Mammary microvascular endothelial cell (primary cell): ENCODE results near the gene HES3. TPM values are rescaled to one million over a fixed set of nuclear protein-coding genes. Genes with fewer than 3 reads are reported as not detected.

ENCODE experiments used
- total RNA-seq: library from RNA; depleted of rRNA; stranded (reverse); fragments of >200 nt; gene quantifications from 2 replicates; pipeline ENCODE4 v1.2.3, GENCODE V29; 2015

HES3 gene
- not detected in 2 replicates for total RNA-seq

DNA sequence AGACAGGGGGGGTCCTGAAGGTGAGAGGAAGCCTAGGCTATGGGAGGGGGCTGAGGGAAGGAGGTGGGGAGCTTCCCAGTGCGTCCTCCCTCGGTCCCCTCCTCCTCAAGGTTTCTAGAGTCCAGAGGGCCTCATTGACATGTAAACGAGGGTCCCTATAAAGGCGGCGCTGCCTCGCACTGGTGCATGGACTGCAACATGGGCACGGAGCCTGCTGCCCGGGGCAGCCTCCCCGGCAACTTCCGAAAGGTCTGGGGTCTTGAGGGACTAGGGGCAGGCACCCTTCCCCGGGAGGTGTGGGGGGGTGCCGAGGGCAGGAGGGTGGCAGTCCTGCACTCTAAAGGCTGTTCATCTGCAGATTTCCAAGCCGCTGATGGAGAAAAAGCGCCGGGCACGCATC, at the start of gene HES3:
TSS of gene HES3 (plus strand) at position 187 of the 400 bp plus-strand sequence. CDS start at position 374, 187 bp downstream.

GRCh38 chr1:6199298-6200187, 44.4 kb upstream of the HES3 start, which contains the start of gene RPL22:
Gene RPL22, minus strand, starts transcription at chr1:6199595. Its CDS starts 22 bp downstream, at chr1:6199573.

DNA sequence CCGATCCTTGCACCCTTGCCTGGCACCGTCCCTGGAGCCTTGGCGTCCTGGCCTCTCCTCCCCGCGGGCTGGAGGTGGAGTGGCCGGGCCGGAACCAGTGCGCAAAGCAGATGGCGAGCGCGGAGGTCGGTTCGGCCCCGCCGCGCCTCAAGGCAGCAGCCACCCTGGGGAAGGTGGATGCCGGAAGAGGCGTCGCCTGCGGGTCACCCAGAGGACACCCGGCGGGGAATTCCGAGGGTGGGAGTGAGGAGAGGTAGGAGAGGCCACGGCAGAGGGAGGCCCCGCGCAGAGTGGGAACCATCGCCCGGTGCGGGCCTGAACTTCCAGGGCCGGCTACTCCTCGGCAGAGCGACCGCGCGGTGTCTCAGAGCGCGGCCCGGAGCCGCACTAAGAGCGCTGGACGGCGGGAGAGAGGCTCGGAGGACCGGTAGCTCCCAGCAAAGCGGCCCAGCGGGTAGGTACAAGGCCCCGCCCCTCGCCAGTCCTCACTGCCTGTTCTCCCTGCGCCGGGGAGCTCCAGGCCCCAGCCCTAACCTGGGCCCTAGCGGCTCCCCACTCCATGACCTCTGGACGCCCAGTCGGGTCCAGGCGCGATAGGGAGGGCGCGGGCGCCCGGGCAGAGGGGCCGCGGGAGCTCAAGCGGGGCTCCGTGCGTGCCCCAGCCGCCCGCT, 38.0 kb upstream of the HES3 start, which contains the start of gene RNF207:
TSS of gene RNF207 (plus strand) at position 271 of the 671 bp plus-strand sequence. CDS start 417 bp downstream, outside the sequence.

GRCh38 chr1:6260961-6261614, 17.1 kb downstream of the HES3 start, which contains the start of gene GPR153:
Gene GPR153, minus strand, starts transcription at chr1:6261098. Its CDS starts 6,193 bp downstream, at chr1:6254905.

Other genes starting within 250 kb of the HES3 start
- 0.53 and 0.69 TPM in 2 replicates for gene KCNAB2, start 198.3 kb upstream of the HES3 start, total RNA-seq
- gene CHD5, start 63.9 kb upstream of the HES3 start, total RNA-seq = not detected in 2 replicates
- 124 and 140 TPM in 2 replicates for gene RPL22, start 44.6 kb upstream of the HES3 start, total RNA-seq
- 14.6 and 24.4 TPM in 2 replicates for gene RNF207, start 38.1 kb upstream of the HES3 start, total RNA-seq
- 84.4 and 89.4 TPM in 2 replicates for gene ICMT, start 8.2 kb upstream of the HES3 start, total RNA-seq
- gene GPR153, start 16.9 kb downstream of the HES3 start, total RNA-seq = 0.73 and 0.94 TPM in 2 replicates
- 124 and 147 TPM in 2 replicates for gene ACOT7, start 149.6 kb downstream of the HES3 start, total RNA-seq
- 31.5 and 32.2 TPM in 2 replicates for gene HES2, start 175.7 kb downstream of the HES3 start, total RNA-seq
- 0.67 and 1.1 TPM in 2 replicates for gene ESPN, start 180.6 kb downstream of the HES3 start, total RNA-seq
- 8.5 and 11.4 TPM in 2 replicates for gene TNFRSF25, start 222.0 kb downstream of the HES3 start, total RNA-seq
- 21.5 and 26.6 TPM in 2 replicates for gene PLEKHG5, start 247.5 kb downstream of the HES3 start, total RNA-seq